GM12801 (cell line): ENCODE data around the gene ZBED5.

Experiments used
- TF ChIP-seq, protein P1 (sequence below): IDR thresholded peaks from one replicate; pipeline ENCODE4 v1.5.1; 2011; ENCODE audit warnings: control low read depth; ENCODE audit not compliant: insufficient read length; ENCODE audit errors: extremely low read depth

Gene ZBED5

GRCh38 chr11:10857709-10858438 is at the start of gene ZBED5:
Gene ZBED5 (minus strand): TSS chr11:10858053. CDS start chr11:10854945, 3,108 bp downstream.
- TF ChIP-seq, protein P1, sequence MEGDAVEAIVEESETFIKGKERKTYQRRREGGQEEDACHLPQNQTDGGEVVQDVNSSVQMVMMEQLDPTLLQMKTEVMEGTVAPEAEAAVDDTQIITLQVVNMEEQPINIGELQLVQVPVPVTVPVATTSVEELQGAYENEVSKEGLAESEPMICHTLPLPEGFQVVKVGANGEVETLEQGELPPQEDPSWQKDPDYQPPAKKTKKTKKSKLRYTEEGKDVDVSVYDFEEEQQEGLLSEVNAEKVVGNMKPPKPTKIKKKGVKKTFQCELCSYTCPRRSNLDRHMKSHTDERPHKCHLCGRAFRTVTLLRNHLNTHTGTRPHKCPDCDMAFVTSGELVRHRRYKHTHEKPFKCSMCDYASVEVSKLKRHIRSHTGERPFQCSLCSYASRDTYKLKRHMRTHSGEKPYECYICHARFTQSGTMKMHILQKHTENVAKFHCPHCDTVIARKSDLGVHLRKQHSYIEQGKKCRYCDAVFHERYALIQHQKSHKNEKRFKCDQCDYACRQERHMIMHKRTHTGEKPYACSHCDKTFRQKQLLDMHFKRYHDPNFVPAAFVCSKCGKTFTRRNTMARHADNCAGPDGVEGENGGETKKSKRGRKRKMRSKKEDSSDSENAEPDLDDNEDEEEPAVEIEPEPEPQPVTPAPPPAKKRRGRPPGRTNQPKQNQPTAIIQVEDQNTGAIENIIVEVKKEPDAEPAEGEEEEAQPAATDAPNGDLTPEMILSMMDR: no peak

DNA sequence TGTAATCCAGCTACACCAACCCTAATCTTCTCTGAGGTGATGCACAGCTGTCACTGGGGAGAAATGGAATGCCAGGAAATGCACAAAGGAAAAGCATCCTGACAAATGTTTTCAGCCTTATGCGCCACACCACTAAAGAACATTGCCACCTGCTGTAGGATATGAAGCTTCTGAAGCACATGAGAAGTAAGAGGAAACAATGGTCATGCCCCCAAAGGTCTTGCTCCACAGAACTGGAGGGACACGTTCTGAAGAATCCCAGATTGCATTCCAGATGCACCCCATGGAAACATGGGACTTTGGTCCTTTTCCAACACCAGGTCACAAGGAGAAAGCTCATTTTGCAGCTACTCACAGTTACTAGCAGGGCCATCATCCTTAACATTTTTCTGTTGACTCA is 48.7 kb upstream of the ZBED5 start:
- TF ChIP-seq, protein P1: no peak

GRCh38 chr11:10902301-10903063 is 44.6 kb upstream of the ZBED5 start:
- TF ChIP-seq, protein P1: no peak

DNA sequence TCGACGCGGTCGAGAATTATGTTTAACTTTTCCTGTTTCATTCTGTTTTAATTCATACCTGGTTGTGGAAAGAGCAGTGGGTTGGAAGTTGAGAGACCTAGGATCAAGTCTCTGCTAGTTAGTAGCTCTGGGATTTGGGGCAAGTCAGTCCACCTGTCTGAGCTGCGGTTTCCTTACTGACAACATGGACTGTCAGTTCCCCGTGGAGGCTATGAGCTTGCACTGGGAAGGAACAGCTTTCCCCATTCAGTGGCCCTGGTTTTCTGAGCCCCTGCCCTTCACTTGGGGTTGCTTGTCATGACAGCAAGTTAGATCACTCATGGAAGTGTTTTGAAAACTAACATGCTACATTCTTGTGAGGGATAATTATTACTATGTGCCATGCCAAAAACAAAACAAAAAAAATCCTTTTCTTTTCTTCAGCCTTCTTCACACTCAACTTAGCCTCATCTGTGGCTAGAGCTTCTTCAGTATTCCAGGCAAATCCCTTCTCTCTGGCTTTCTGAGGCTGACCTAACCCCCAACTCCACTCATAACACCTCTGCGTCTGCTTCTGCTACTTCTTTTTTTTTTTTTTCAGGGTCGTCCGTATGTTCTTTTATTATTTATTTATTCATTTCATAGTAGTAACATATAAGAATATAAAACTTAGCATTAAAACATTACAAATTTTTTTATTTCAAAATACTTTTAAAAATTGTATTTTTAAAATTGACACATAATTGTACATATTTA is 43.0 kb upstream of the ZBED5 start:
- TF ChIP-seq, protein P1: no peak

DNA sequence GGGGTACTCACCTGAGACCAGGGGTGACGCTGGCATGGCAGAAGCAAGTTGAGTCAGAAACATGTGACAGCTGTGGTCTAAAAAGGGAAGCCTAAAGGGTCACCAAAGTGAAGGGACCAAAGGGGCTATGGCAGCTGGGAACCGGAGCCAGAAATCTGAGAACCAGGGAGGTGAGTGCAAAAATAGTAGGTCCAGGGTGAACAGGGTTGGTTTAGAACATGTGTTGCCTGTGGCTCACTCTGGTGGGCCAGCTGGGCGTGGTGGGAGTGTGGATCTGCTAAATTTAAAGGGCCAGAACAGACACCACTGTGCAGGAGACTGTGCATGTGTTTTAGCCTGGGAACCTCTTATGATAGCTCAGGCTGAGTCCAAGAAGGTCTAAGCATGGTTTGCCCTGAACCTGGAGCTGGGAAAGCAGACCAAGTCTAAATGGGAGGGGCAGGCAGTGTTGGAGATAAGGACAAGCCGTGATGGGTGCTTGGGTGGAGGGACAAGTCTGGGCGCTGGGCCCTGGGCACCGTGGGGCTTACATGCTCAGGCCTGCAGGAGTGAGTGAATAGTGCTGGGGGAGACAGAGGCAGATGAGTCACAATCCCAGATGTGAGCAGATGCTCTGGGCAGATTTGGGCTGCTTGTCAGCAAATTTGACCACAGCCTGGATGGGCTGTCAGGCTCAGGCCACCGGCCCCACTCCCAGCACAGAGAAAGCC is 41.4 kb upstream of the ZBED5 start:
- TF ChIP-seq, protein P1: no peak

GRCh38 chr11:10898763-10899025 is 40.8 kb upstream of the ZBED5 start:
- TF ChIP-seq, protein P1: no peak

- TF ChIP-seq, protein P1: no peak
These were observed 40.3 kb upstream of the ZBED5 start for GRCh38 chr11:10898003-10898762.
